ENCODE measurements around the gene PGM1. TPM values are rescaled to one million over a fixed set of nuclear protein-coding genes. Genes with fewer than 3 reads are reported as not detected.

PGM1 gene
- total RNA-seq, 2 experiments from 2014 or later = 38.8 to 43.8 TPM

GRCh38 chr1:63705078-63705477, 111.9 kb downstream of the PGM1 start:
- DNase-seq (no peak), ATAC-seq (no peak)
- ChIA-PET POLR2A (no interaction called here), CTCF (no interaction called here)
- intact Hi-C loops (cut with DNase I, micrococcal nuclease) = no loop called here
- peaks cover 20% of the 10 kb centered on the region for H3K27me3 Mint-ChIP-seq
- H3K4me1 Mint-ChIP-seq = no peaks in the 10 kb centered on the region
- H3K36me3 Mint-ChIP-seq (ENCODE audit: low read depth) = no peaks in the 10 kb centered on the region
- no peak overlapping the region for H3K27ac Mint-ChIP-seq
- H3K4me3 Mint-ChIP-seq = no peak overlapping the region
- no peaks in the 10 kb centered on the region for H3K9me3 Mint-ChIP-seq (ENCODE audit: low read depth)

- intact Hi-C loops (cut with DNase I, micrococcal nuclease) = no loop called here
- CTCF ChIA-PET = interaction anchor here (0.9 kb wide), 1 partner anchor 17 kb away, joined by 3 read pairs; no protein-coding TSS in a partner anchor
- POLR2A ChIA-PET = no interaction called here
- H3K36me3 Mint-ChIP-seq (ENCODE audit: low read depth) = no peaks in the 10 kb centered on the region
- peaks cover 21% of the 10 kb centered on the region for H3K27me3 Mint-ChIP-seq
- DNase-seq (no peak), ATAC-seq (no peak)
- no peaks in the 10 kb centered on the region for H3K9me3 Mint-ChIP-seq (ENCODE audit: low read depth)
- H3K4me3 Mint-ChIP-seq = no peak overlapping the region
- H3K27ac Mint-ChIP-seq = no peak overlapping the region
- no peaks in the 10 kb centered on the region for H3K4me1 Mint-ChIP-seq
Observed at GRCh38 chr1:63709267-63709828, 116.1 kb downstream of the PGM1 start.

Other genes starting within 250 kb of the PGM1 start
- gene ALG6, start 225.8 kb upstream of the PGM1 start, total RNA-seq = 10 to 100 TPM; 16.2 to 16.3 TPM
- 10 to 100 TPM; 81.8 to 81.9 TPM for gene ITGB3BP, start 70.2 kb upstream of the PGM1 start, total RNA-seq
- 1 to 10 TPM; 8.5 to 9.1 TPM for gene EFCAB7, start 69.9 kb upstream of the PGM1 start, total RNA-seq
- under 1 TPM in 1 of 2 experiments, not detected in 1; 0.21 TPM for gene ROR1, start 180.6 kb downstream of the PGM1 start, total RNA-seq